Glutamatergic neuron (in vitro differentiated cells): ENCODE results near the gene RAB28. TPM values are rescaled to one million over a fixed set of nuclear protein-coding genes. Genes with fewer than 3 reads are reported as not detected.

ENCODE experiments used
- DNase-seq: peaks from one replicate; pipeline ENCODE4 v3.0.0; 2022
- H3K27ac Mint-ChIP-seq: one replicate; pipeline ENCODE4 v1.8.0; 2020; ENCODE audit warnings: mild to moderate bottlenecking, mixed read lengths, inconsistent platforms; ENCODE audit not compliant: unreplicated experiment
- H3K27me3 Mint-ChIP-seq: one replicate; pipeline ENCODE4 v1.8.0; 2020; ENCODE audit warnings: mild to moderate bottlenecking, moderate library complexity, mixed read lengths, inconsistent platforms; ENCODE audit not compliant: unreplicated experiment
- H3K36me3 Mint-ChIP-seq: one replicate; pipeline ENCODE4 v1.8.0; 2020; ENCODE audit warnings: mild to moderate bottlenecking, mixed read lengths, inconsistent platforms; ENCODE audit not compliant: unreplicated experiment
- H3K4me1 Mint-ChIP-seq: one replicate; pipeline ENCODE4 v1.8.0; 2020; ENCODE audit warnings: mild to moderate bottlenecking, low read depth, mixed read lengths, inconsistent platforms; ENCODE audit not compliant: unreplicated experiment
- H3K4me3 Mint-ChIP-seq: one replicate; pipeline ENCODE4 v1.8.0; 2020; ENCODE audit warnings: mild to moderate bottlenecking, mixed read lengths, inconsistent platforms; ENCODE audit not compliant: unreplicated experiment
- H3K9me3 Mint-ChIP-seq: one replicate; pipeline ENCODE4 v1.8.0; 2020; ENCODE audit warnings: mild to moderate bottlenecking, moderate library complexity, mixed read lengths, inconsistent platforms; ENCODE audit not compliant: unreplicated experiment
- total RNA-seq: library from RNA; stranded (reverse); fragmentation: NEBNext Ultra II Directional; extraction: Animal tissue kit (Norgen Biotek cat#: 25700); gene quantifications from one replicate; pipeline ENCODE4 v1.2.1, GENCODE V29; 2021; ENCODE audit not compliant: unreplicated experiment
- TF ChIP-seq, protein P1 (sequence below): fragments of 200-600 bp; sonication (generic); IDR thresholded peaks from one replicate; pipeline ENCODE4 v1.5.0; 2021; ENCODE audit not compliant: partially characterized antibody, unreplicated experiment

Gene RAB28
- total RNA-seq, 1 donor from 2014 or later, result 12.7 TPM

- H3K4me3 Mint-ChIP-seq, result no peak overlapping the region
- peaks cover 33% of the 10 kb centered on the region for H3K27me3 Mint-ChIP-seq
- TF ChIP-seq, protein P1, sequence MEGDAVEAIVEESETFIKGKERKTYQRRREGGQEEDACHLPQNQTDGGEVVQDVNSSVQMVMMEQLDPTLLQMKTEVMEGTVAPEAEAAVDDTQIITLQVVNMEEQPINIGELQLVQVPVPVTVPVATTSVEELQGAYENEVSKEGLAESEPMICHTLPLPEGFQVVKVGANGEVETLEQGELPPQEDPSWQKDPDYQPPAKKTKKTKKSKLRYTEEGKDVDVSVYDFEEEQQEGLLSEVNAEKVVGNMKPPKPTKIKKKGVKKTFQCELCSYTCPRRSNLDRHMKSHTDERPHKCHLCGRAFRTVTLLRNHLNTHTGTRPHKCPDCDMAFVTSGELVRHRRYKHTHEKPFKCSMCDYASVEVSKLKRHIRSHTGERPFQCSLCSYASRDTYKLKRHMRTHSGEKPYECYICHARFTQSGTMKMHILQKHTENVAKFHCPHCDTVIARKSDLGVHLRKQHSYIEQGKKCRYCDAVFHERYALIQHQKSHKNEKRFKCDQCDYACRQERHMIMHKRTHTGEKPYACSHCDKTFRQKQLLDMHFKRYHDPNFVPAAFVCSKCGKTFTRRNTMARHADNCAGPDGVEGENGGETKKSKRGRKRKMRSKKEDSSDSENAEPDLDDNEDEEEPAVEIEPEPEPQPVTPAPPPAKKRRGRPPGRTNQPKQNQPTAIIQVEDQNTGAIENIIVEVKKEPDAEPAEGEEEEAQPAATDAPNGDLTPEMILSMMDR, result no peak
- H3K4me1 Mint-ChIP-seq, result no peaks in the 10 kb centered on the region
- H3K27ac Mint-ChIP-seq, result no peak overlapping the region
- peaks cover 6% of the 10 kb centered on the region for H3K9me3 Mint-ChIP-seq
- peaks cover 8% of the 10 kb centered on the region for H3K36me3 Mint-ChIP-seq
- DNase-seq, result no peak
Observed at GRCh38 chr4:13521047-13521446, 36.9 kb upstream of the RAB28 start.

DNA sequence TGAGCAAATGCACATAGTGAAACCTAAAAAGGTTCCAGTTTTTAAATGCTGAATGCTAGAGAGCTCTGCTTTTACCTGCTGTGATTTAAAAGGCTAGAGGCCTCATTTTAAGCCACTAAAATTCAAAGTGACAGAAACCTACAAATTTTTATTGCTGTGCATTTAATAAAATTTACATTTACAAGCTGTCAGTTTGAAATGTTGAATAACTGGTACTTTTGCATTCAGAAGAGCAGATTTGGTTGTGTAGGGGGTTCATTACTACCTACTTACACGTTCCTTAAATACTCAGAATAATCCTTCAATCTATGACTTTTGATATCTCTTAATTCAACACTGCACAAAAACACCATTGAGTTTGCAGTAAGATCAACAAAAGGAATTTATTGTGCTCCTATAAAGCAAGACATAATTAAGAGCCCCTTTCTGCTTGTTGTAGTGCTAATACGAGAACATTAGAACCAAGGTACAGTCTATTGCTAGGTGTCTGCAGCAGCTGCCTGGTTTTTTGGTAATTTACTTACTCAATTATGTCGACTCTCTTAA is 32.2 kb upstream of the RAB28 start:
- no peaks in the 10 kb centered on the region for H3K36me3 Mint-ChIP-seq
- H3K9me3 Mint-ChIP-seq, result no peaks in the 10 kb centered on the region
- peaks cover 4% of the 10 kb centered on the region for H3K27me3 Mint-ChIP-seq
- no peaks in the 10 kb centered on the region for H3K4me1 Mint-ChIP-seq
- no peak overlapping the region for H3K27ac Mint-ChIP-seq
- H3K4me3 Mint-ChIP-seq, result no peak overlapping the region
- TF ChIP-seq, protein P1, result no peak
- DNase-seq, result no peak

- Mint-ChIP-seq H3K4me3 (no peak overlapping the region), H3K9me3 (no peaks in the 10 kb centered on the region), H3K27ac (no peak overlapping the region), H3K36me3 (no peaks in the 10 kb centered on the region), H3K4me1 (no peaks in the 10 kb centered on the region), H3K27me3 (no peaks in the 10 kb centered on the region)
- no peak for DNase-seq
- TF ChIP-seq, protein P1, result no peak
Observed at GRCh38 chr4:13515268-13515667, 31.1 kb upstream of the RAB28 start.

GRCh38 chr4:13514722-13515121 is 30.6 kb upstream of the RAB28 start:
- Mint-ChIP-seq H3K9me3 (no peaks in the 10 kb centered on the region), H3K36me3 (no peaks in the 10 kb centered on the region), H3K27me3 (no peaks in the 10 kb centered on the region), H3K27ac (no peak overlapping the region), H3K4me1 (no peaks in the 10 kb centered on the region), H3K4me3 (no peak overlapping the region)
- TF ChIP-seq, protein P1, result no peak
- DNase-seq, result no peak

DNA sequence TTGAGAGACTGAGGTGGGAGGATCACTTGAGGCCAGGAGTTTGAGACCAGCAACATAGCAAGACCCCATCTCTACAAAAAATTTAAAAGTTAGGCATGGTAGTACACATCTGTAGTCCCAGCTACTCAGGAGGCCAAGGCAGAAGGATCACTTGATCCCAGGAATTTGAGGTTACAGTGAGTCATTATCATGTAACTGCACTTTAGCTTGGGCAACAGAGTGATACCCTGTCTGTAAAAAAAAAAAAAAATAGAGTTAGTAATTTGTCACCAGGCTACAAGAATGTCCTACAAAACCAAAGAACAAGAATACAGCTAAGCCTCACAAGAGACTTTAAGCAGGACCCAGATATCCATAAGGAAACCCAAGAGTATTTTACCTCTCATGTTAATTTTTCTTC is 27.0 kb upstream of the RAB28 start:
- no peaks in the 10 kb centered on the region for H3K36me3 Mint-ChIP-seq
- H3K4me3 Mint-ChIP-seq, result no peak overlapping the region
- no peaks in the 10 kb centered on the region for H3K9me3 Mint-ChIP-seq
- TF ChIP-seq, protein P1, result no peak
- DNase-seq, result no peak
- no peaks in the 10 kb centered on the region for H3K4me1 Mint-ChIP-seq
- H3K27ac Mint-ChIP-seq, result no peak overlapping the region
- no peaks in the 10 kb centered on the region for H3K27me3 Mint-ChIP-seq
